ENCODE measurements around the gene AP4B1.

GRCh38 chr1:113881661-113882060 lies 22.9 kb downstream of the AP4B1 start:
- TF ChIP-seq EZH2 (IDR thresholded peaks at IDR 0.05) (no peak), POLR2AphosphoS5 (IDR thresholded peaks at IDR 0.05; ENCODE audit: borderline replicate concordance, low read depth, low read length) (no peak), FOXP2 (optimal IDR thresholded peaks at IDR 0.05; ENCODE audit: control extremely low read depth, extremely low read length, insufficient read depth) (no peak)
